MM.1S (cell line): ENCODE measurements around the gene KCNS1.

ENCODE experiments used
- EZH2 ChIP-seq: fragments of 300-600 bp; sonication (generic); optimal IDR thresholded peaks from 2 replicates; pipeline ENCODE3; 2017; ENCODE audit warnings: low read depth, mild to moderate bottlenecking, antibody characterized with exemption, low read length, mixed read lengths
- EZH2phosphoT487 ChIP-seq: fragments of 300-600 bp; sonication (generic); IDR thresholded peaks from 2 replicates; pipeline ENCODE4 v1.6.1; 2018; ENCODE audit warnings: antibody characterized with exemption, low read length
- TF ChIP-seq, protein P1 (sequence below): fragments of 300-600 bp; sonication (generic); IDR thresholded peaks from 2 replicates; pipeline ENCODE4 v1.5.1; 2016; ENCODE audit warnings: antibody characterized with exemption, low read length, mixed read lengths

DNA sequence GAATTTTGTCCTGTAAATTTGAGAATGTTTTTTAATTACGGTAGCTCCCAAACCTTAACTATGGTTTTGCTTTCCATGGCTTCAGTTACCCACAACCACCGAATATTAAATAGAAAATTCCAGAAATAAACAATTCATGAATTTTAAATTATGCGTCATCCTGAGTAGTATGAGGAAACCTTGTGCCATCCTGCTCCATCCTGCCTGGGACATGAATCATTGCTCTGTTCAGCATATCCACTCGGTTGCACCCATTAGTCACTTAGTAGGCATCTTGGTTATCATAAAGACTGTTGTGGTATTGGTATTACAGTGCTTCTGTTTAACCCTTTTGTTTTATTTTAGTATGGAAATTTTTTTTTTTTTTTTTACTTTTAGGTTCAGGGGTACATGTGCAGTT is 39.7 kb downstream of the KCNS1 start:
- TF ChIP-seq, protein P1, sequence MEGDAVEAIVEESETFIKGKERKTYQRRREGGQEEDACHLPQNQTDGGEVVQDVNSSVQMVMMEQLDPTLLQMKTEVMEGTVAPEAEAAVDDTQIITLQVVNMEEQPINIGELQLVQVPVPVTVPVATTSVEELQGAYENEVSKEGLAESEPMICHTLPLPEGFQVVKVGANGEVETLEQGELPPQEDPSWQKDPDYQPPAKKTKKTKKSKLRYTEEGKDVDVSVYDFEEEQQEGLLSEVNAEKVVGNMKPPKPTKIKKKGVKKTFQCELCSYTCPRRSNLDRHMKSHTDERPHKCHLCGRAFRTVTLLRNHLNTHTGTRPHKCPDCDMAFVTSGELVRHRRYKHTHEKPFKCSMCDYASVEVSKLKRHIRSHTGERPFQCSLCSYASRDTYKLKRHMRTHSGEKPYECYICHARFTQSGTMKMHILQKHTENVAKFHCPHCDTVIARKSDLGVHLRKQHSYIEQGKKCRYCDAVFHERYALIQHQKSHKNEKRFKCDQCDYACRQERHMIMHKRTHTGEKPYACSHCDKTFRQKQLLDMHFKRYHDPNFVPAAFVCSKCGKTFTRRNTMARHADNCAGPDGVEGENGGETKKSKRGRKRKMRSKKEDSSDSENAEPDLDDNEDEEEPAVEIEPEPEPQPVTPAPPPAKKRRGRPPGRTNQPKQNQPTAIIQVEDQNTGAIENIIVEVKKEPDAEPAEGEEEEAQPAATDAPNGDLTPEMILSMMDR, result no peak
- TF ChIP-seq EZH2 (no peak), EZH2phosphoT487 (no peak)
